Fibroblast of lung (primary cell): ENCODE results near the gene STK10. TPM values are rescaled to one million over a fixed set of nuclear protein-coding genes. Genes with fewer than 3 reads are reported as not detected.
"Not testable (repeated sequence)": the region's sequence is repeated elsewhere in the genome, so short reads cannot be mapped to it uniquely, and the experiment has no call there.

Experiments
- DNase-seq, 2 donors: peaks; one replicate each; pipeline versions ENCODE4 v3.0.0 to v3.0.0-alpha.2; 2010; ENCODE audit warnings: low read depth in 2 of 2
- H2AFZ ChIP-seq: 2 replicates; pipeline ENCODE4 v1.5.1; 2012; ENCODE audit warnings: low read length, control low read depth, inconsistent platforms
- H3K27ac ChIP-seq: 2 replicates; pipeline ENCODE4 v1.5.1; 2011; ENCODE audit warnings: low read length, control low read depth; ENCODE audit not compliant: insufficient read depth
- H3K27me3 ChIP-seq: 2 replicates; pipeline ENCODE4 v1.5.1; 2011; ENCODE audit warnings: mild to moderate bottlenecking, low read length; ENCODE audit not compliant: control insufficient read depth, insufficient read depth
- H3K36me3 ChIP-seq: 2 replicates; pipeline ENCODE4 v1.5.1; 2011; ENCODE audit warnings: low read length; ENCODE audit not compliant: control insufficient read depth, insufficient read depth
- H3K4me1 ChIP-seq: 2 replicates; pipeline ENCODE4 v1.5.1; 2011; ENCODE audit warnings: low read length; ENCODE audit not compliant: control insufficient read depth, insufficient read depth; ENCODE audit errors: extremely low read depth
- H3K4me2 ChIP-seq: 2 replicates; pipeline ENCODE4 v1.5.1; 2011; ENCODE audit warnings: low read length, control low read depth; ENCODE audit not compliant: insufficient read depth; ENCODE audit errors: extremely low read depth
- H3K4me3 ChIP-seq, 4 experiments: fragments of 200-600 bp in 1 of 4; sonication (generic) in 1 of 4; replicated peaks in 1 of 4; 2 replicates each; pipeline ENCODE4 v1.5.1; 2011 to 2016; ENCODE audit warnings: low read length in 4 of 4, low read depth in 3 of 4, mild to moderate bottlenecking in 3 of 4, control low read depth in 2 of 4, inconsistent platforms in 1 of 4, mixed read lengths in 1 of 4; ENCODE audit not compliant: insufficient read depth in 1 of 4; ENCODE audit errors: control extremely low read depth in 1 of 4
- H3K79me2 ChIP-seq: 2 replicates; pipeline ENCODE4 v1.5.1; 2012; ENCODE audit warnings: mild to moderate bottlenecking, low read length, inconsistent platforms; ENCODE audit not compliant: control insufficient read depth, insufficient read depth
- H3K9ac ChIP-seq: 2 replicates; pipeline ENCODE4 v1.5.1; 2011; ENCODE audit warnings: mild to moderate bottlenecking, low read length, control low read depth; ENCODE audit not compliant: insufficient read depth
- H3K9me3 ChIP-seq: 2 replicates; pipeline ENCODE4 v1.5.1; 2012; ENCODE audit warnings: low read depth, low read length; ENCODE audit not compliant: control insufficient read depth, insufficient read depth
- H4K20me1 ChIP-seq: 2 replicates; pipeline ENCODE4 v1.5.1; 2011; ENCODE audit warnings: low read length; ENCODE audit not compliant: control insufficient read depth, insufficient read depth; ENCODE audit errors: extremely low read depth
- CTCF ChIP-seq, 2 donors: IDR thresholded peaks in 1 of 2; conservative IDR thresholded peaks in 1 of 2; 1 replicate in 1 of 2; 2 replicates in 1 of 2; pipeline ENCODE4 v1.5.1; 2011 to 2012; ENCODE audit warnings: low read length in 2 of 2, control low read depth in 1 of 2, inconsistent platforms in 1 of 2, low read depth in 1 of 2, mild to moderate bottlenecking in 1 of 2
- EZH2 ChIP-seq: IDR thresholded peaks from 2 replicates; pipeline ENCODE4 v1.5.1; 2012; ENCODE audit warnings: low read length, control low read depth, mild to moderate bottlenecking; ENCODE audit errors: missing control alignments
- polyA plus RNA-seq, 2 donors: library from polyadenylated mRNA; depleted of rRNA in 1 of 2; stranded (reverse) in 1 of 2; unstranded in 1 of 2; fragments of >200 nt; gene quantifications; 2 replicates each; pipeline ENCODE4 v1.2.1, GENCODE V29; 2011 to 2012; ENCODE audit warnings: missing spikeins in 1 of 2
- total RNA-seq: library from RNA; depleted of rRNA; stranded (reverse); fragments of >200 nt; gene quantifications from 2 replicates; pipeline ENCODE4 v1.2.1, GENCODE V29; 2014

Gene STK10
- total and polyA plus RNA-seq, 2 donors (not counting 1 experiment from before 2014, with no cell fraction given), result 8.9 to 16.0 TPM

DNA sequence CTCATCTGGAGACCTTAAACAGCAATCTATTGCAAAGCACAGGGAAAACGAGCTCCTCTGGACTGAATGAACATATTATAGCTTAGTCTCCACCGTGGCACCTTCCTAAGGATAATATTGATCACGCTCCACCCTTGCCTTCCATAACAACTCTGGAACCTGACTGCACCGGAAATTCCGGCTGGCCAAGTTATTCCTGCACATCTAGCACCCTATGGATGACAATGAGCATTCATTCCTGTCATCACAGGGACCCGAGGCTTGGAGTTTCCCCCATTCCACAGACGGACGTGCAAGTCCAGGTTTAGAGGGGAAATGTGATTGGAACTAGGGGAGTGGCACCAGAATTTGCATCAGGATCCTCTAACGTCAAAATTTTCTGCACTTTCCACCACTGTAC is 27.5 kb downstream of the STK10 start:
- H2AFZ ChIP-seq, result no peak overlapping the region
- TF ChIP-seq EZH2, result no peak
- TF ChIP-seq CTCF (conservative IDR thresholded peaks at IDR 0.05 in 1 of 2, IDR thresholded peaks at IDR 0.05 in 1 of 2; ENCODE audit: low read depth in 1 of 2, low read length in 2 of 2), result no peak
- H3K27me3 ChIP-seq, result no peaks in the 10 kb centered on the region
- peaks cover 3% of the 10 kb centered on the region for H3K79me2 ChIP-seq
- H3K27ac ChIP-seq, result no peak overlapping the region
- no peak for DNase-seq
- H3K36me3 ChIP-seq, result peaks cover 2% of the 10 kb centered on the region
- H3K4me2 ChIP-seq, result no peak overlapping the region
- H3K9me3 ChIP-seq, result no peaks in the 10 kb centered on the region
- H3K4me3 ChIP-seq, result no peak overlapping the region
- no peak overlapping the region for H3K9ac ChIP-seq
- peaks cover 10% of the 10 kb centered on the region for H3K4me1 ChIP-seq
- no peaks in the 10 kb centered on the region for H4K20me1 ChIP-seq

GRCh38 chr5:172159016-172159415 is 29.0 kb downstream of the STK10 start:
- Histone ChIP-seq H3K36me3 (peaks cover 2% of the 10 kb centered on the region), H3K9me3 (no peaks in the 10 kb centered on the region), H2AFZ (no peak overlapping the region), H3K9ac (no peak overlapping the region), H4K20me1 (no peaks in the 10 kb centered on the region), H3K27me3 (no peaks in the 10 kb centered on the region), H3K27ac (no peak overlapping the region), H3K79me2 (peaks cover 3% of the 10 kb centered on the region), H3K4me1 (peaks cover 2% of the 10 kb centered on the region), H3K4me2 (no peak overlapping the region), H3K4me3 (no peak overlapping the region)
- no peak for DNase-seq
- TF ChIP-seq EZH2 (no peak), CTCF (conservative IDR thresholded peaks at IDR 0.05 in 1 of 2, IDR thresholded peaks at IDR 0.05 in 1 of 2; ENCODE audit: low read depth in 1 of 2, low read length in 2 of 2) (no peak)

GRCh38 chr5:172156541-172156994 is 31.5 kb downstream of the STK10 start:
- Histone ChIP-seq H3K79me2 (no peaks in the 10 kb centered on the region), H3K4me2 (no peak overlapping the region), H3K36me3 (peaks cover 2% of the 10 kb centered on the region)

GRCh38 chr5:172155101-172155500 is 32.9 kb downstream of the STK10 start:
- not testable (repeated sequence) for H3K79me2 ChIP-seq, H3K4me2 ChIP-seq, H3K4me3 ChIP-seq, H3K9ac ChIP-seq, H3K27me3 ChIP-seq, H3K36me3 ChIP-seq, H4K20me1 ChIP-seq, DNase-seq, H3K4me1 ChIP-seq, H2AFZ ChIP-seq, H3K9me3 ChIP-seq, H3K27ac ChIP-seq

More at GRCh38 chr5:172156541-172156994, 31.5 kb downstream of the STK10 start:
- DNase-seq, result no peak
- H2AFZ ChIP-seq, result no peak overlapping the region
- no peaks in the 10 kb centered on the region for H4K20me1 ChIP-seq
- no peaks in the 10 kb centered on the region for H3K9me3 ChIP-seq
- TF ChIP-seq CTCF (conservative IDR thresholded peaks at IDR 0.05 in 1 of 2, IDR thresholded peaks at IDR 0.05 in 1 of 2; ENCODE audit: low read depth in 1 of 2, low read length in 2 of 2) (no peak), EZH2 (no peak)
- no peak overlapping the region for H3K27ac ChIP-seq
- no peaks in the 10 kb centered on the region for H3K4me1 ChIP-seq
- no peak overlapping the region for H3K9ac ChIP-seq
- H3K27me3 ChIP-seq, result no peaks in the 10 kb centered on the region
- H3K4me3 ChIP-seq, result no peak overlapping the region
